Activated T-cell treated with anti-CD3 and anti-CD28 coated beads for 48 hours (primary cell): ENCODE data around the gene SRPK1.
A peak's percentile ranks its signal among the peaks of the same experiment; 100 is the strongest.
"Not testable (repeated sequence)": the region's sequence is repeated elsewhere in the genome, so short reads cannot be mapped to it uniquely, and the experiment has no call there.

Experiments
- DNase-seq: peaks from one replicate; pipeline ENCODE4 v3.0.0-alpha.2; 2020; ENCODE audit warnings: low read depth

Gene SRPK1

GRCh38 chr6:35920793-35921732 lies at the start of gene SRPK1:
Gene SRPK1 (minus strand): TSS chr6:35921098. CDS start chr6:35921056, 42 bp downstream.
- DNase-seq: peak; percentile 89

- no peak for DNase-seq
Measured at GRCh38 chr6:35970181-35970580, 49.3 kb upstream of the SRPK1 start.

- DNase-seq: no peak
Measured at GRCh38 chr6:35969646-35970045, 48.7 kb upstream of the SRPK1 start.

GRCh38 chr6:35968821-35969220 lies 47.9 kb upstream of the SRPK1 start:
- DNase-seq: no peak

DNA sequence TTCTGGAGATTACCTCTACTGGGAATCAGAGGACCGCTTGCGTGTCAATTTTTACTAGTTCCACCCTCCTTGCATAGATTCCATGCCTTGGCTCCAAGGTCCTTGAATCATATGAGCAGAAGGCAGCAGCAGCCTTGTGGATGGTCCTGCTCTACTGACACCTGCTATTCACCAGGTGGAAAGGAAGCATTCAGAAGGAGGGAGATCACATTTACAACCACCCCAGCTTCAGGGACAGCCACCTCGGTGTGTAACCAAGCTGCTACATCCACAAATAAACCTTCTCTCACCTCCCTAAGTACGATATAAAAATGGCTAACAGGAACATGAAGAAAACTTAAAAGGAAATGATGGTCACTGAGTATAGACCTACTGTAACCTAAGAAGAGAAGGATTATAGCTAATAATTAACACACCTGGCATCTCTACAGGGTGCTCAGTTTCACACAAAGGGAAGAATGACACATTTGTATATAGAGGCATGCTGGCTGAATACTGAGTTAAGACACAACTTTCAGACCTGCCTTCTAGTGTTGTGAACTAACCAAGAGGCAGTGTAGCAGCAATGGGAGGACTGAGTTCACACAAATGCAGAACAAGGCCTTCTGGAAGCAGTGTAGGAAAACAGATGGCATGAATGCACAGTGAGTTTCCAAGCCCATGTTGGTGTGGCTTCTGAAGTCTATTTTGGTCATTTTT lies 46.3 kb upstream of the SRPK1 start:
- DNase-seq: no peak

GRCh38 chr6:35962779-35963560 lies 42.1 kb upstream of the SRPK1 start:
- DNase-seq: no peak

GRCh38 chr6:35960187-35960586 lies 39.3 kb upstream of the SRPK1 start:
- no peak for DNase-seq

- no peak for DNase-seq
Measured at GRCh38 chr6:35955970-35956369, 35.1 kb upstream of the SRPK1 start.

DNA sequence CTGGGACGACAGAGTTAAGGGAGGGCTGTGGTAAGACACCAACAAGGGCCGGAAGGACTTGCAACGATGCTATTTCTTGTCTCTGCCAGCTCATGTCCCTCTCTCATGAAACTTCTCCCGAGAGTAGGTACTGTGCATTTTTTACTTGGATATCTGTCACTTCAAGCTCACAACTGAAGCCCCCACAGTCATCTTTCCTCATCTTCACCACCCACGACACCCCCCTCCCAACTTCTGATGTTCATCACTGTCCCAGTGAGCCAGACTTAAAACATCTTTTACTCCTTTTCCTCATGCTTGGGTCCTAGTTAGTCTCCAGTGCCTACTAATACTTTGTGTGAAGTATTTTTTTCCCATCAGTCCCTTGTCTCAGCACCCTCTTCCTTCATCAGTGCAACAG lies 34.6 kb upstream of the SRPK1 start:
- DNase-seq: no peak

- no peak for DNase-seq
Measured at GRCh38 chr6:35955071-35955470, 34.2 kb upstream of the SRPK1 start.

DNA sequence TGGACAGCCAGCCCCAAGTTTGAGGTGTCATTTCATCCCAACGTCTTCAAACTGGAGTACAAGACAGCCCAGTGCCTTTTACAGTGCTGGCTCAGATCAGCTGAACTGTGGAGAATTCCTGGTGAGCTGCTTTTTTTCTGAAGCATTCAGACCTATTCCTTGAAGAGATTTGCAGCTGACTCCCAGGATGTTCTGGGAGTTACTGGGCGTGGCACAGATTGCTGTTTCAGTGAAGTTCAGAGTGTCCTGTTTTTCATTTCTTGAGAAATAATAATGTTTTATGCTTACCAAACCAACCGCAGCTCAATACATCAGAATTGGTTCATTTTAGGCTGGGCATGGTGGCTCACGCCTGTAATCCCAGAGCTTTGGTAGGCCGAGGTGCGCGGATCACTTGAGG lies 33.4 kb upstream of the SRPK1 start:
- DNase-seq: no peak

- no peak for DNase-seq
Measured at GRCh38 chr6:35948725-35949124, 27.8 kb upstream of the SRPK1 start.

DNA sequence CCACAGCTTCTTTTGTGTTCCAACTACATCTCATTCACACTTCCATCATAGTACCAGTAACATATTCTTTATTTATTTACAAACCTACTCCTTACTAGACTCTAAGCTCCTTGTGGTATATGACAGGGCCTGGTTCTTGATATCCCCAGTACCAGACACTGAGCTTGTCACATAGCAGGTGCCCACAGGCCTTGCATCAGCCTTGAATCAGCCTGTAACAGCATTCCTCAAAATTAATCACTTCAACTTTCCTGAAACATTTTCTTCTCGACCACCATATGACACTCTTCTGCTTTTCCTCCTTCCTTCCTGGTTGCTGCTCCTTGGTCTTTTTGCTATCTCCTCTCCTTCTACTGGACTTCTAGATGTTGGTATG lies 24.7 kb upstream of the SRPK1 start:
- DNase-seq: no peak

GRCh38 chr6:35943390-35943789 lies 22.5 kb upstream of the SRPK1 start:
- no peak for DNase-seq

DNA sequence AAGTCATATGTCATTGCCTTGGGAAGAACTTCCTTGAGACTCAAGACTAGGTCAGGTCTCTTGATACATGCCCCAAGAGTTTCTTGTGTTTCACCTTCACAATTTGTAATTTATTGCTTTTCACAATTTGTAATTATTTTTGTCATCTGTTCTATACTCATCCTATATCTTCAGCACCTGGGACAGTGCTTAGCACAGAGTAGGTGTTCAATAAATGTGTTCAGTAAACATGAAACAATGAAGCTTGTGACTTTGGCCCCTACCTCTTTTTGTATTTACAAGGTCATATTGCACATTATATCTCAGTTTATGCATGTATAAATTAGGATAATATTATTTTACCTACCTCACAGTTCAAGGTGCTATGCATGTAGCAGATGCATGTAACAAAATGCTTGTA lies 21.5 kb upstream of the SRPK1 start:
- no peak for DNase-seq

GRCh38 chr6:35941170-35941569 lies 20.3 kb upstream of the SRPK1 start:
- DNase-seq: not testable (repeated sequence)

GRCh38 chr6:35940014-35940413 lies 19.1 kb upstream of the SRPK1 start:
- not testable (repeated sequence) for DNase-seq

GRCh38 chr6:35939259-35939658 lies 18.4 kb upstream of the SRPK1 start:
- DNase-seq: not testable (repeated sequence)

DNA sequence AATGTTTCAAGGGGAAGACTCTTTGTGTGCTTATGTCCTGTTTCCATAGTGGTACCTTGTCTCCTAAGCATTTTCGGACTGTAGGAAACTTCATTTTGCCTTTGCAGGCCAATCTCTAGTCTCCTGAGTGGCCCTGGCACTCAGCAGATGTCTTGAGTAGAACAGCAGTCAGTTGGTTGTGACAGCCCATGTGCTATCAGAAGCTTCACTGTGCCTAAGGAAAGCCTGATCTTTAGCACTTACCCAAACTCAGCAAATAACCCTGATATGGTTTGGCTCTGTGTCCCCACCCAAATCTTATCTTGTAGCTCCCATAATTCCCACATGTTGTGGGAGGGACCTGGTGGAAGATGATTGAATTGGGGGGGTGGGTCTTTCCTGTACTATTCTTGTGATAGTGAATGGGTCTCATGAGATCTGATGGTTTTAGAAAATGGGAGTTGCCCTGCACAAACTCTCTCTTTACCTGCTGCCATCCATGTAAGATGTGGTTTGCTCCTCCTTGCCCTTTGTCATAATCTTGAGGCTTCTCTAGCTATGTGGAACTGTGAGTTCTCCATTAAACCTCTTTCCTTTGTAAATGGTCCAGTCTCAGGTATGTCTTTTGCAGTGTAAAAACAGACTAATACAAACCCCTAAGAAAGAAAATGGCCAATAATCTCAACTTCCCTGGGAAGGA lies 15.9 kb upstream of the SRPK1 start:
- no peak for DNase-seq

DNA sequence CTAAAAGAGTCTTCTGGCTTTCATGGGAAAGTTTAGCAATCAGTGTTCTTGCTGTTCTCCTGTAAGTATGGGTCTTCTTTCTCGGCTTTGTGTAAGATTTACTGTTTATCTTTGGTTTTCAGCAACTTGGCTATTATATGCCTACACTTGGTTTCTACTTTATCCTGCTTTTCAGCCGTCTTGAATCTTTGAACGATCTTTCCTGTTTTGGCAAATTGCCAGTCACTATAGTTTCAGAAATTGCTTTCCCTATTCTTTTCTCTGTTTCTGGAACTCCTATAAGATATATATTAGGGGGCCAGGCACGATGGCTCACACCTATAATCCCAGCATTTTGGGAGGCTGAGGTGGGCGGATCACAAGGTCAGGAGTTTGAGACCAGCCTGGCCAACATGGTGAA lies 14.6 kb upstream of the SRPK1 start:
- no peak for DNase-seq

GRCh38 chr6:35933844-35934243 lies 12.9 kb upstream of the SRPK1 start:
- DNase-seq: no peak

DNA sequence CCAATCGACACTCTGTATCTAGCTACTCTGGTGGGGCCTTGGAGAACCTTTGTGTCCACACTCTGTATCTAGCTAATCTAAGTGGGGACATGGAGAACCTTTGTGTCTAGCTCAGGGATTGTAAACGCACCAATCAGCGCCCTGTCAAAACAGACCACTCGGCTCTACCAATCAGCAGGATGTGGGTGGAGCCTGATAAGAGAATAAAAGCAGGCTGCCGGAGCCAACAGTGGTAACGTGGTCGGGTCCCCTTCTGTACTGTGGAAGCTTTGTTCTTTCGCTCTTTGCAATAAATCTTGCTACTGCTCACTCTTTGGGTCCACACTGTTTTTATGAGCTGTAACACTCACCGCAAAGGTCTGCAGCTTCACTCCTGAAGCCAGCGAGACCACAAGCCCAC lies 11.0 kb upstream of the SRPK1 start:
- not testable (repeated sequence) for DNase-seq
